NCI-H2196 (cell line): ENCODE measurements around the gene POU2F2.
A peak's percentile ranks its signal among the peaks of the same experiment; 100 is the strongest.
"Not testable (repeated sequence)": the region's sequence is repeated elsewhere in the genome, so short reads cannot be mapped to it uniquely, and the experiment has no call there.

Source experiments
- DNase-seq: peaks from one replicate; lab custom pipeline; 2025; ENCODE audit not compliant: unreplicated experiment; lab: John Stamatoyannopoulos, UW

The POU2F2 gene

DNA sequence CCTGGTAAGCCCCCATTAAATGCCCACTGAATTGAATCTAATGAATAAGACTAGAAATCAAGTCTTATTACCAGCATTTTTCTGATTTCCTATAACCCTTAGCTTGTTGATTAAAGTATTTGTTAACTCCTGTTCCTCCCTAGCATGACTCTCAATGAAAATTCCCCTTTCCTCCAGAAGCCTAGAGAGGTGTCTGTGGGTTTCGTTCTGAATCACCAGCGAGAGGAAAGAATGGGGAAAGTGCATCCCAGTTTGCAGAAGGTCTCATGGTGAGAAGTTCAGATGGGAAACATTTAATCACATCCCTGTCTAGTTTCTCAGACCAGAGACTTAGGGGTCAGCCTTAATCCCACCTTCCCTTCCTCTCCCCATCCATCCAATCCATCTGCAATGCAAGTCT, 26.9 kb downstream of the POU2F2 start:
- DNase-seq, result no peak

DNA sequence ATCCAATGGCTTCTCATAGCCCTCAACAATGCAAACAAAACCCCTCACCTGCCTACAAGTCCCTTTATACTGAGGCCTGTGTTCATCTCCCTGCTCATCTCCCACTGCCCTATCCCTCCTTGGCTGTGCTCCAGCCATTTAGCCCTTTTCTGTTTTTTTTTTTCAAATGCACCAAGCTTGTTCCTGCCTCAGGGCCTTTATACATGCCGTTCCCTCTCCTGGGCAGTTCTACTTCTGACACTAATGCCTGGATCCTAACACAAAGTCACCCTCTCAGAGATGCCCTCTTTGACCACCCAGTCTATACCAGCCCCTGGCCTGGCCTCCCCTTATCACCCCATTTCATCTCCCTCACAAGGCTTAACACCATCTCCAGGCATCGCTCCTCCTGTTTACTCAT, 29.4 kb downstream of the POU2F2 start:
- DNase-seq, result no peak

DNA sequence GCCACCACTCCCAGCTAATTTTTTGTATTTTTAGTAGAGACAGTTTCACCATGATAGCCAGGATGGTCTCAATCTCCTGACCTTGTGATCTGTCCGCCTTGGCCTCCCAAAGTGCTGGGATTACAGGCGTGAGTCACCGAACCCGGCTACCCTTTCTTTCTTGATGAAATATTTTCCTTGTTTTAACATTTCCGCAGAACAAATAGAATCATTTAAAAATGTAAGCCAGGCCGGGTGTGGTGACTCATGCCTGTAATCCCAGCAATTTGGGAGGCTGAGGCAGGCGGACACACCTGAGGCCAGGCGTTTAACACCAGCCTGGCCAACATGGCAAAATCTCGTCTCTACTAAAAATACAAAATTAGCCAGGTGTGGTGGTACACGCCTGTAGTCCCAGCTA, 32.0 kb downstream of the POU2F2 start:
- not testable (repeated sequence) for DNase-seq

DNA sequence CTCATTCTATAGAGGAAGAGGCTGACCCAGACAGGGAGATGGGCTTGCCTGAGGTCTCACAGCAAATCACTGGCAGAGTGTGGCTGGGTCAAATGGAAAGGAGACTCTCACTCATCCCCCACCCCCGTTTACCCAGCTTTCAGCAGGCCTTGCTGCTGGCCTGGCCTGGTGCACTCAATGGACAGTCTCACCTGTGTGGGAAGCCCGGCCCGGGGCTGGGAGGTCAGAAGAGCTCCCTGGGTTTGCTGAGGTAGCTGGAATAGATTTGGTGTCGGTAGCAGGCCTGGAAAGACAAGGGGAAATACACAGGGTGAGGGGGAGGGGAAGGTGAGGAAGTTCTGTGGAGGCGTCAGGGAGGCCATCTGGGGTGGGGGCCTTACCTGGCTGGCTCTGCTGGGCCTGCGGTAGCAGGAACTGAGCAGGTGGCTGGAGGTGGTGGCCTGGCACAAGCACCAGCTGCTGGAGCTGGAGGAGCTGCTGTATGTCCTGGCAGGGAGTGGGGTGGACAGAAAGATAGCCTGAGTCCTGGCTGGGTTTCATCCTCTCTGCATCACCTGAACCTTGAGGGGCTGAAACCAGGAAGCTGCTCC, 32.8 kb downstream of the POU2F2 start:
- peak; percentile 54 for DNase-seq

DNA sequence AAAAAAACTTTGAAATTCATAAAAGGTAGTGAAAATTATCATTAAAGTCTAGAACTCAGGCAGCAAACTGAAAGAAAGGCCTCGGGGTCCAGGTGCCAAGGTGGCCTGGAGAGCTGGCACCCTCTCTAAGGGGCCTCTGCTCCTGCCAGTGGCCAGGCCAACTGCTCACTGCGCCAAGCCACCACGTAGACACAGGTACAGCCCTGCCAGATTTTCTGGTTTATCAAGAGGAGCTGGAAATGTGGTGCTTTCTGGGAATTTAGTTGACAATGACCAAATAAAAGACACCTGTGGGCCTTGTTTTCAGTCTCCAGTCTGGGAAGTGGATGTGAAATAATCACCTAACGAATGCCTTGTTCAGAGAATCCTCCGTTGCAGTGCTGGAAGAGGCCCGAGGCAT, 33.5 kb downstream of the POU2F2 start:
- peak; percentile 63 for DNase-seq

DNA sequence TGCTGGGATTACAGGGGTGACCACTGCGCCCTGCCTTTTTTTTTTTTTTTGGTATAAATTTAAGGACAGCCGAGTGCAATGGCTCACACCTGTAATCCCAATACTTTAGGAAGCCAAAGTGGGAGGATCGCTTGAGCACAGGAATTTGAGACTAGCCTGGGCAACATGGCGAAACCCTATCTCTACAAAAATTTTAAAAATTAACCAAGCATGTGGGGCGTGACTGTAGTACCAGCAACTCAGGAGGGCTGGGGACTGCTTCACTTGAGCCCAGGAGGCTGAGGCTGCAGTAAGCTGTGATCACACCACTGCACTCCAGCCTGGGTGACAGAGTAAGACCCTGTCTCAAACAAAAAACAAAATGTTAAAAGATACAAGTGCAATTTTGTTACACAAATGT, 34.8 kb downstream of the POU2F2 start:
- no peak for DNase-seq

DNA sequence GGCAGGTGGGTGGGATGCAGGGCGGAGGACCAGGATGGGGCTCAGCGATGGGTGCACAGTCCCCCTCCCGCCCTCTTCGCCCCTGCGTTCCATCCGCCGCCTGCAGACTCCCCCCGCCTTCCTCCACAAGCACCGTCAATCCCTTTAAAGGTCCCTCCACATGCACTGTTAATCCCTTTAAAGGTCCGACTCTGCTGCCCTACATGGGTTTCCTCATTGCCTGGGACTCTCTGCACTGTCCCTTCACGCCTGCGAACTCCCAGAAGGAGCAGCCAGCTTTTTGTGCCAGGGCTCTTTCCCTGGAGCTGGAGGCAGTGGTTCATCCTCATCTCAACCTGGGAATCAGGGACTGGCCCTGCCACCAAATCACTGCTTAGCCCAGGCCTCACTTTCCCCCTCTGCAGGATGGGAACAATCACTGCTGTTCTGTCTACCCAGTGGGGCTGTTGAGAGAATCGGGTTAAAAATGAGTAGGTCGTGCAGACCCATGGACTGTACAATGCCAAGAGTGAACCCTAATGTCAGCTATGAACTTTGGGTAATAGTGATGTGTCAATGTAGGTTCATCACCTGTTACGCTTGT, 35.9 kb downstream of the POU2F2 start:
- DNase-seq, result no peak

DNA sequence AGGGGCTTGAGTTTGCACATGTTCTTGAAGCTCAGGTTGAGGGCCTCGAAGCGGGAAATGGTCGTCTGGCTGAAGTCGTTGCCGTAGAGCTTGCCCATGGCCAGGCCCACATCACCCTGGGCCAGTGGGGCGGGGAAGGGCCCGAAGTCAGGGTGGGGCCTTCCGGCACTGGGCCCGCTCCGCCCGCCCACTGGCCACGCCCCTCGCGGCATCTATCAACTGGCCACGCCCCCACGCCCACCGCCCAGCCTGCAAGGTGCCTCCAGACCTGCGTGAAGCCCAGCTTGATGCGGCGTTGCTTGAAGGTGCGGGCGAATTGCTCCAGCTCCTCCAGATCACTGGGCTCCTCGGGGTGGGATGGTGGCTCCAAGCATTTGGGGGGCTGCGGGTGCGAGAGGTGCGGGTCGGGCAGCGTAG, 36.4 kb downstream of the POU2F2 start:
- no peak for DNase-seq

DNA sequence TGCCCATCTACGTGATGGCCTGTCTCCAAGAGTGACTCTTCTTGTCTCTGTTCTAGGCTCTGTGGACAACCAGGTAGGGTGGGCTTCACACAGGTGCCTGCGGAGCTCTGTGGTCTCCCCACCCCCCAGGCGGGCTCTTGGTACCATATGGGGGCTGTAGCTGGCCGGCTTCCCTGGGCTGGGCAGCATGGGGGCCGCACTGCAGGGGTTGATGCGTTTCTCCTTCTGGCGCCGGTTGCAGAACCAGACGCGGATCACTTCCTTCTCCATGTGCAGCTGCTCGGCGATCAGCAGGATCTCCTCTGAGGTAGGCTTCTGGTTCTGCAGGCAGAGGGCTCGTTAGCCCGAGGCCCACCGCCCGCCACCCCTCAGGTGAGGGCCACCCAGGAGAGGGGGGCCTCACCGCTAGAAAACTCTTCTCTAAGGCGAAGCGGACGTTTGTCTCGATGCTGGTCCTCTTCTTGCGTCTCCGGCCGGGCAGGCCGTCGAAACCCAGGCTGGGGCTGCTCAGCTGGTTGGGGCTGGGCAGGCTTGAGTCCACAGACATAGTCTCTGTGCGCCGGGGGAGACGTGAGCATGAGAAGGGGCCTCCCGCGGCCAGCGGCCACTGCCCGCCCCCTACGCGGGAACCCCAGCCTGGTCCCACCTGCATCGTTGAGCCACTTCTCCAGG, 37.0 kb downstream of the POU2F2 start:
- DNase-seq, result no peak

DNA sequence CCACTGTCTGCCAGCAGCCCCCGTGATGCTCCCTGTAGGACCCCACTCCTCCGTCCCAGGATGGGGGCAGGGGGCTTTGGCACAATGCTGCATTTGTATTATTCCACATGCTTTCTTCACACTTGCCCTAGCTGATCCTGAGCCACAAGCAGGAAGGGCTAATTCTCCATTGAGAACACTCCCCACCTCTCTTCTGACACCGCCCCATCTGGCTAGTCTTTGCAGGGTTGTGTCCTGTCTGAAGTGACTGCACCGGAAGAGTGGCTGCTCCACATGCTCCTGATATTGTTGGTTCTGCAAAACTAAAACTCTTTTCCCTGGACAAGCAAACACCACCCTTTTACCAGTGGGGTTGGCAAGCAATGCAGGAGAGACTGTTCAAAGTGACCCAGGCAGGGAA, 38.3 kb downstream of the POU2F2 start:
- DNase-seq, result no peak

DNA sequence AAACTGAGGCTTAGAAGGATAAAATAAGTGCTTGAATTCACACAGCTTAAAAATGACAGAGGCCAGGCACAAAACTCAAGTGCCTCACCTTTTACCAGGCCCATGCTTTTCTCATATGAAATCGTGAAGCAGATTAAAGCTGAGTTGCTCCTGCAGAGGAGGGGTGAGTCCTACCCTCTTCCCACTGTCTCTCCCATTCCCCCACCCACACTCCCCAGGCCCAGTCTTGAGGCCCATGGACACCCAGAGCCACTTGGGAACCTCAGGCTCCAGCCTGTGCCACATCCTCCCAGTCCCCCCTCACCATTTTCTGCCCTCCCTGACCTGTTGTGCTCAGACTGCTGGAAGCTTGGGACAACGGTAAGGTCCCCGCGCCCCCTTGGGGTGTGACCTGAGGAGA, 38.7 kb downstream of the POU2F2 start:
- DNase-seq, result no peak

DNA sequence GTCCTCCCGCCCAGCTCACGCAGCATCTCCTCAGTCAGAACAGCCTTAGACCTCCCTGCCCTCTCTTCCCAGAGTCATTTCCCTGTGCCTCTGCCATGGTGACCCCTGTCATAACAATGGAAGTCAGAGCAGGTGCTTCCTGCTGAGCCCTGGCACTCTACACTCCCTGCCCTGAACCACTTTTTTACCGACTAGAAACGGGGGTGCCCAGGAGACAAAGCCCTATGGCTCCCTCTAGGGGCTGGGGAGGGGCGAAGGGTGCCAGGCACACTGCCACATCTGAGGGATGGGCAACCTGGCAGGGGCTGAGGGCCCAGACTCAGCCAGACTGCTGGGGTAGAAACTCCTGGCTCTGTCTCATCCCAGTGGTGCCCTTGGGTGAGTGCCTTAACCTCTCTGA, 39.9 kb downstream of the POU2F2 start:
- DNase-seq, result peak; percentile 67

DNA sequence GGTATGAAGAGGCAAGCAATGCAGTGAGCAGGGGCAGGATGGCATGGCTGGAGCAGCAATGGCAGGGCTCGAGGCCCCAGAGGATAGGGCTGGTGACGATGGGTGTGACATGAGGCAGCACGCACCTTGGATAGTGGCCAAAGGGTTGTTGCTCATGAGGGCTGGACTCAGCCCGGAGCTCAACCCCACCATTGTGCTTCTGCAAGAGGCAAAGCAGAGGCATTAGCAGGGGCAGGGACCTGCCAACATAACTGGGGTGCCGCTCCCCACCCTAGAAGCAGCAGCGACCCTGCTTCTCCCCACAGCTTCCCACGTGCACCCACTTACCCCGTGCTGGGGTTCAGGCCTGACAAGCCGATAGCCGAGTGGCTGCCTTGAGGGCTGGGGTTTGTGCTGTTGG, 40.5 kb downstream of the POU2F2 start:
- no peak for DNase-seq

DNA sequence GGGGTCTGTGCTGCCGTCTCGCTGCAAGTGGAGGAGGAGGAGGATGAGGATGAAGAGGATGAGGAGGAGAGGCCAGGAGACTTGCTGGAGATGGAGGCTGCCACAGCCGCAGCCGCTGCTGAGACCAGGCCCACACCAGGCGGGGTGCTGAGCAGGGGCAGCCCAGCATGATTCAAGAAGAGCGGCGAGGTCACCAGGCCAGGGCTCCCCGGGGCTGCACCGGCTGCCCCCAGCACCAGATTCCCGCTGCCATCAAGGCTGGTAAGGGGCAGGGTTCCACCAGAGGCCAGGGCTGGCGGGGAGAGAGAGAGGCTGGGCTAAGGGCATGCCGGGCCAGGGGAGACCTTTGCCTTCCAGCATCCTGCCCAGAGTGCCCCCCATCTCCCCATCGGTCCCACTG, 40.9 kb downstream of the POU2F2 start:
- DNase-seq, result no peak

DNA sequence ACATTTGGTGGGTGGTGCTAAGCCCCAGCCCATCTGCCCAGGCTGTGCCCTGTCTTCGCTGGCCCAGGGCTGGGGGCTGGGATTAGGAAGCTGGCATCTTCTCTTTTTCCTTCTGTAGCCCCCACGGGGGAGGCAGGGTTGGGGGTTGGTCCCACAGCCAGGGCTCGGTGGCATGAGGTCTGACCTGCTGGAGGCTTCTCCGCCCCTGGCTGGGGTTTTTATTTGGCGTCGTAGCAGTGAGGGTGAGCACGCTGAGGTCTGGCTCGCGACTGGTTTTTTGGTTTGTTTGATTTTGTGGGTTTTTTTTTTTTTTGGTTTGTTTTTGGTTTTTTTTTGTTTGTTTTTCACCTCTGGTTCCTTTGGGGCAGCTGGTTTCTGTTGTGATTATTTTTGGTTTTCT, 41.6 kb downstream of the POU2F2 start:
- DNase-seq, result no peak

DNA sequence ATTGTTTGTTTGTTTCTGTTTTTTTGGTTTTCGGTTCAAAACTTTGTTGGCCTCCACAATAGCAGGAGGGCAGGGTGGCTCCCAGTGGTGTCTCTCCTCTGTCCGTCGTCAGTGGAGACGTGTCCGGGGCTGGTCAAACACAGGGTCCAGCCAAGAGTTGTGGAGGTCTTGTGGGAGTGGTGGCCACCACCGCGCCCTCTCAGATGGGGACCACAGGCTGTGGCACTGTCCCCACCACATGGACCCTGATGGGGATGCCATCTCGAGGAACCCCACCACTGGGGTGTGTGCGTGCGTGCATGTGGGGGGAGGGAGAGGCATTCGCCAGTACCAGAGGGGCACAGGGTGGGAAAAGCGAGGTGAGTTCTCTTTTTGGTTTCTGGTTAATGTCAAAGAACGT, 42.5 kb downstream of the POU2F2 start:
- DNase-seq, result no peak

DNA sequence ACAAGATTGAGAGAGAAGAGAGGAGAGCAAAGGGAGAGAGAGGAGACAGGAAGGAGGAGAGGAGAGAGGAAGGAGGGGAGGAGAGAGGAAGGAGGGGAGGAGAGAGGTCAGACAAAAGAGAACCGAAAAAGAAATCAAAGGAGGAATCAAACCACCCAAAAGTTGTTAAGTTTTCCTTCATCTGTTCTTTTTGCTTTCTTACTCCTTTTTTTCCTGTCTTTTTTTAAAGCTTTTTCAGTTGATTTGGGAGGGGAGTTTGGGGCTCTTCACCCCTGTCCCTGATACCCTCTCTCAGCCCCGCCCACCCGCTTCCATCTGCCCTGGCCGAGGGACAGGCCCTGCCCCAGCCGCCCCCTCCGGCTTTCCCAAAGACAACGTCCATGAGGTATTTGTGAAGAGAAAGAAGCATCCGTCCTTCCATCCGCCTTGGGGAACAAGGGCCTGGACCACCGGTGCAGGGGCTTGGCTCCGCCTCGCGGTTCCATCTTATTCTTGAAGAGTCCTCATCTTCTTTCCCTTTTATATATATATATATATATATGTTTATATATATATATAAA, 43.0 kb downstream of the POU2F2 start:
- no peak for DNase-seq

DNA sequence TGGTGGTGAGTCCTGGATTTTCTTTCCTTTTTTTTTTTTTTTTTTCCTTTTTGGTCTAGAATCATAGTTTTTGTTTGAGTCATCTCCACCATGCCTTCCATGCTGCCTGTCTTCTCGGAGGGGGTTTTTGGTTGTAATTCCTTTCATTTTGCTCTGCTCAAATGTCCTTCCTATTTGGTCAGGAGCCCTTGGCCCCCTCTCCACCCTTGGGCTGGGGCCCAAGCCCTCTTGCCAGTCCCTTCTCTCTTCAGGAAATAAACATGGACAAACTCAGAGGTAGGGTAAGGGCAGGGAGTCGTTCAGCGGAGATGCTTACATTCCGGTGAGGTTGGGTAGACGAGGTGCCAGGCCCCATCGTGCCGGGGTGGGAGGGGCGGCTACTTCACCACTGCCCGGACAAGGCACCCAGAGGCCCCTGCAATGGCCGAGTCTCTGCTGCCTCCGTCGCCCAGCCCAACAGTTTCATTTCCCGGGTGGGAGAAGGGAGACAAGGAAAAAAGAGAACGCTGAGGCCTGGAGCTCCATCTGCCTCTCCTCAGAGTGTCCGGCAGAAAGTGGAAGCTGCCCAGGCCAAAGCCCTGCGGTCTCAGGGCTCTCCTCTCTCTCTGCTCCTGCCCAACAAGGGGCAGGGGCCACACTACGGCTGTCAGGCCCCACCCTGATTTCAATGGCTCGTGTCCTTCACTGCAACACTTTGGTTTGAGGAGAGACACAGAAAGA, 43.6 kb downstream of the POU2F2 start:
- no peak for DNase-seq

DNA sequence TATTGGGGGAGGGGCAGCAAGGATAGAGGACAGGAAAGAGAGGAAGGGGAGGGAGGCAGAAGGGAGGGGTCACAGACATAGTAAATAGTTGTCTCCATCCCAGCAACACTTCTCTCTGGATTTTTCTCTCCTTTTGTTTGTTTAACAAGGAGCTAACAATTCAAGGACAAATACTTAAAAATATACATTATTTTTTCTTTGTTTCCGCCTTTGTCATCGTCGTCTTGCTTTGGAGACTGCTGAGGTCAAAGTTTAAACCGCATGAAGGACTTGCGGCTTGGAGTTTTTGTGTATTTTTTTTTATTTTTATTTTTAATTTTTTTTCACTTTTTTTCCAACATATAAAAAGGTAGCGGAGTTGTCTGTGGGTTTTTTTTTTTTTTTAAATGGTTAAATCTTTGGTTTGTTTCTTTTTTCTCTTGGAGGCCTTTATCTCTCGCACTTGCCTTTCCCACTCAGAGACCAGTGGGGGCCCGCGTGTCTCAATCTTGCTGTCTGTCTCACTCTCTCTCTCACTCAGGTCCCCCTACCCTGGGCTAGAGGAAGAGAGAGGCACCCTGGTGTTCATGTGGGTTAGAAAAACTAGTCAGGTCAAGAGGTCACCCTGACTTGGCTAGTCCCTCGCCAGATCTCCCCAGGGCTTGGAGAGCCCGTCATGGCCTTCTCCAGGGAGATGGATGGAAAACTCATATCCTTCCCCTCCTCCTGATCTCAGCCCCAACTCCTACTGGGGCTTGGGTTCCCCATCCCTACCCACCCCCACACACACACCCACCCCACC, 45.3 kb downstream of the POU2F2 start:
- no peak for DNase-seq

DNA sequence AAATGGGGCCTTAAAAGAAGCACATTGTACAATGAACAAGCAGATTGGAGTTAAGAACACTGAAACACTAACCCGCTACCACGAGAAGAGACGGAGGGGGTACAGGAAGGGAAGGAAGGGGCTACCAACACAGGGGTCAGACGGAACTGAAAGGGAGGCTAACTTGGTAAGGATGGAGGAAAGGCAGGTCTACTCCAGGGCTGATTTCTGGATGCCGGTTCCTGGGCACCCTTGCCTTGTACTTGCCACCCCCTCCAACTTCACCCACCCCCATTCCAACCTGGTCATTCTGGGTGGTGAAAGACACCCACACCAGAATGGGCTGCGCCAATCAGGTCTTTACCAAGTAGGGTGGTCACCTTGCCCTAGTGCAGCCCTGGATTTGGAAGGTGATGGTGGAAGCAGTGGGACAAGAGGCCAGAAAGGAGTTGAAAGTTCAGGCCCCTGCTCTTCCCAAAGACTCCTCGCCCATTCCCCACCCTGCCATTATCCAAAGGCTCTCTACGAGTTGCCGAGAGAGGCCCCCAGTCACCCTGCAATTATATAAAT, 46.0 kb downstream of the POU2F2 start:
- no peak for DNase-seq

DNA sequence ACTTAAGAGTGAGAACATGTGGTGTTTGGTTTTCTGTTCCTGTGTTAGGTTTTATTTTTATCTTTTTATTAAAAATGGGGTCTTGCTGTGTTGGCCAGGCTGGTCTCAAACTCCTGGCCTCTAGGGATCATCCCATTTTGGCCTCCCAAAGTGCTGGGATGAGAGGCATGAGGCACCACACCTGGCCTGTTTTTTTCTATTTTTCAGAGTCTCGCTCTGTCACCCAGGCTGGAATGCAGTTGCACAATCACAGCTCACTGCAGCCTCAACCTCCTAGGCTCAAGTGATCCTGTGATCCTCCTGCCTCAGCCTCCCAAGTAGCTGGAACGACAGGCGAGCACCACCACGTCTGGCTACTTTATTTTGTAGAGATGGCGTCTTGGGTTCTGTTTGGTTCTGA, 48.7 kb downstream of the POU2F2 start:
- DNase-seq, result no peak
